GM19395 (cell line): ENCODE data around the gene NAA10.

Experiments used
- ATAC-seq: cut with Tn5 transposase; IDR thresholded peaks from one replicate; pipeline ENCODE4 v1.9.1; 2021; ENCODE audit warnings: mild to moderate bottlenecking, moderate library complexity; ENCODE audit not compliant: unreplicated experiment

NAA10 gene

DNA sequence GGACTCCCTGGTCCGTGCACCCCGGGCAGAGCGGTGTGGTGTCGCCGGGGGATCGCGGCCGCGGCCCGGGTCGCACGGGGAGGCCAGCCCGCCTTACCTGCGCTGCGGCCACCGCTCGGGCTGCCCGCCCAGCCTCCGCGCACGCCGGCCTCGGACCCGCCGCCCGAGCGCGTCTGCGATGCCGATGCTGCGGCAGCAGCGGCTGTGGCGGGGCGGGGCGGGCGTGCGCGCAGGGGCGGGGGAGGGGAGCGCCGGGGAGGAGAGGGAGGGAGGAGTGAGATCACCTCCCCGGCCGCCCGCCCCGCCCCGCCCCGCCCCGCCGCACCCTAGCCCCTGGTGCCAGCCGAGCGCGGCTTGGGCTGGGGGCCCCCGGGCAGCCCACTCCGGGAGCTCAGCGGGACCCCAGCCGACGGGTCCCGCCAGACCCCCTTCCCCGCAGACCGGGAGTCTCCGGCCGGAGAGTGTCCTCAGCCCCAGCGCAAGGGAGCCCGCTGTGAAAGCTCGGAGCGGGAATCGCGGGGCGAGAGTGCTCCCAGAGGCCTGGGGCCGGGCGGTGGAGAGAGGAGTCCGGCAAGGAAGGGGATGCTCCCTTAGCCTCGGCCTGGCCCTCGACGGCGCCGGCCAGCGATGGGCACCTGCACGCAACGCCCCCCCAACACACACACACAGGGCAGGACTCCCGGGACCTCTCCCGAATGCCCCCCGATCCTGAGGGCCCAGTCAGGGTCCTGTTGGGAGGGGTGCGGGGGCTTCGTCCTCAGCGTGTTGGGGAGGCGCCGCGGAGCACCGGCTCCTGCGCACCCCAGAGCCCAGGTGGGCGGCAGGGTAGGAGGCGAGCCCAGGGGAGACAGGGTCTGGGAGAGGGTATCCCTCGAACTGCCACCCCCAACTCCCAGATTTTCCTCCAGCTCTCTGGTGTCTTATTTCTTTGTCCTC, 48.6 kb downstream of the NAA10 start, which contains the start of gene L1CAM:
L1CAM (minus strand) TSS at position 206 of the 936 bp plus-strand sequence. CDS start 10,337 bp downstream, outside the sequence.
- ATAC-seq = no peak

DNA sequence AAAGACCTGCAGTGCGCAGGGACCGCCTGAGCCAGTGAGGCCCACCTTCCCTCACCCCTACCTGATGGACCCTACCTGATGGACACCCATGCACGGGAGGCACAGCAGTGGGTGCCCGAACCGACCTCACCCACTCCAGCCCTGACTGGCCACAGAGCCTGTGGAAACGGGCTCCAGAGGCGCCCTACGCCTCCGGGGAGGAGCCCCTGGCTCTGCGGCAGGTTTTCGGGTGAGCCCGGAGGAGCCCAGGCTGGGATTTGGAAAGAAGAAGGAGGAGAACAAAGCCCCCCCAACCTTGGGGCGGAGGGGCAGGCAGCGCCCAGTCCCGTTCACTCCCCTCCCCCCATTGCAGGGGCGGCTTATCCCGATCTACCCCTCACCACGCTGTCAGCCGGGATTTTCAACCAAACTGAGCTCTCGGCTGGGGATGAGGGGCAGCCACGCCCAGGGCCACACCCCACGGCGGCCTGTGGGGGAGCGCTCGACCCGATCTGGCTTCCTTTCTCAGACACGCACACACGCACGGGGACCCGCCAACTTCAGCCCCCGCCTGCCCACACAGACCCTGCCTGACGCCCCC, 49.5 kb downstream of the NAA10 start:
- ATAC-seq = no peak

DNA sequence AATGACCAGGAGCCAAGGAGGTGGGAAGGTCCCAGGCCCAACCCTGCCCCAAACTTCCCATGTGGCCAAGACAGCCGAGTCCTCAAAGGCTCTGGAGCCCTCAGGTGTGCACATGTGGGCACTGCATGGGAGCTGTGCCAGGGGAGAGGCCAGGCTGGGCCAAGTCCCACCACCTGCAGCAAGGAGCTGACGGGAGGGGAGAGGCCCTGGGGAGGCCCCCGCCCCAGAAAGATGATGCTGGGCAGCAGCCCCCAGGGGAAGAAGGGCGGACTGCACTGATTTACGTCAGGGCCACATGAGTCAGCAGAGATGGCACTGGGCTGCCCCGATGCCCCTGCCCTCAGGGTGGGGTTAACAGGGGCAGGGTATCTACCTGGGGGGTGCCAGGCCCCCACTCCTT, 50.2 kb downstream of the NAA10 start:
- ATAC-seq = no peak

DNA sequence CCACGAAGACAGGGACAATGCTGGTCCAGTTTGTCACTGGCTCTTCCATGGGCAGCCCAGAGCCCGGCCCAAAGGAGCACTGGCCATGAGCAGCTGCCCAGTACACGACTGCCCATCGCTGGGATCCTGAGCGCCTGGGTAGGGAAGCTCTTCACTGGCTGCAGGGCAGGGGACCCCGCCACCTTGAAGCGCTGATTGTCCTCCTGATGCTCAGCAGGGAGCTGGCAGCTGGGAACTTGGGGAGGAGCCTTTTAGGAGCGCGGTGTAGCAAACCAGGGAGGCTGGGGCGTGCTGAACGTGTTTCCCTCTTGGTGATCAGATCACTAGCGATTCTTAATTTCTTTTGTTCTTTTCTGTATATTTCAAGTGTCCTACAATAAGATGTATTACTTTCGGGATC, 50.7 kb downstream of the NAA10 start:
- no peak for ATAC-seq

DNA sequence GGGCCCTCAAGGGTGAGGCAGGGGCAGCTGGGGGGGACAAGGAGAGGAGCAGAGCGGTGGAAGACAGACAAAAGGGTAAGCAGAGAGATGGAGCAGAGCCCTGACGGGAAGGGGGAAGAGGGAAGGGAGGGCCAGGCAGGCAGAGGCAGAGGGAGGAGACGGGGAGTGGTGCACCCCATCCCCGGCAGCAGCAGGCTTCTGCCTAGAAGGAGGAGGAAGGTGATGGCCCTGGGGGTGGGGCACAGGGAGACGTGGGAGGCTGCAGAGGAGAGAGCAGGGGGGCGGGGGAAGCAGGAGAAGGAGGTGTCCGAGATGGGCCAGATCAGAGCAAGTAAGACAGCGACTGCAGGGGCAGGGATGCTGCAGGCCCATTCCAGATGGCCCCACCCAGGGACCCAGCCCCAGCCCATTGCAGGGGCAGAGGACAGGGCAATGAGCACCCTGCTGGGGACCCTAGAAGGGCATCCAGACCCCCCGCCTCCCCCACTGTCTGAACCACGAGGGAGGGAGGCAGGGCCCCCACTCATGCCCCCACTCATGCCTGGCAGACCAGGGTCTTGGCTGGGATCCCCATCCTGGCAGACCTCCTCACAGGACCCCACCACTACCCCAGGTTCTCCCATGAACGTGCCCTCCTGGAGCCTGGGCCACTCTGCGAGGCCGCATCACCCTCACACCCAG, 51.5 kb downstream of the NAA10 start:
- no peak for ATAC-seq

DNA sequence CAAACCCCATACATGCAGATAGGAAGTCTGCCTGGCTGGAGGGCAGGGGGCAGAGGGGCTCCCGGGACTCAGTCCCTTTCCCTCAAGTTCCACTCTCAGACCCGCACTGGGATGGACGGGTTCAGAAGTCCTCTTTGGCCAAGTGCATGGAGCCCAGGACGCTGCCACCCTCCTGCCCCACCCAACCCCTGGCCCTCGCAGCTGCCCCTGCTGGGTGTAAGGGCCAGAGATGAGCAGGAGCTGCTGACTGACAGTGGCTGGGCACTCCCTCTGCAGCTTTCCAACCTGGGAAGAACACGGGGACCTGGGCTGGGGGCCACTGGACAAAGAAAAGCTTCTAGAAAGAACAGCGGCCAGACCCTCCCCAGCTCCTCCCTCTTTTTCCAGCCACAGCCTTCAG, 52.3 kb downstream of the NAA10 start:
- ATAC-seq = no peak

DNA sequence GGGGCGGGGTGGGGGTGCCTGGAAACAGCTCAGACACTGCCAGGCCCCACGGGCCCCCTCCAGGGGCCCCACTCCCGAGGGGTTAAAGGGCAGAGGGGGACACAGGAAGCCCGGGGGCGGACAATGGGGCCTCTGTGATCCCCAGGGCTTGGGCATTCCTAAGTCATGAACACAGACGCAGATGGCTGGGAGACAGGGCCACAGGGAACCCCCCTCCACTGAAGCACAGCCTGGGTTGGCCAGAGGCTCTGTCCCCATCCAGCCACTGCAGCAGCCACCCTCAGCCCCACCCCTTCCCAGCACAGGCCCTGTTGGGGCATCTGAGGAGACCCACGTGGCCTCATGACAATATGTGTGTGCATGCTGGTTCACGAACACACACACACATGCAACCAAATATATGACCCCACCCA, 52.7 kb downstream of the NAA10 start:
- ATAC-seq = no peak

DNA sequence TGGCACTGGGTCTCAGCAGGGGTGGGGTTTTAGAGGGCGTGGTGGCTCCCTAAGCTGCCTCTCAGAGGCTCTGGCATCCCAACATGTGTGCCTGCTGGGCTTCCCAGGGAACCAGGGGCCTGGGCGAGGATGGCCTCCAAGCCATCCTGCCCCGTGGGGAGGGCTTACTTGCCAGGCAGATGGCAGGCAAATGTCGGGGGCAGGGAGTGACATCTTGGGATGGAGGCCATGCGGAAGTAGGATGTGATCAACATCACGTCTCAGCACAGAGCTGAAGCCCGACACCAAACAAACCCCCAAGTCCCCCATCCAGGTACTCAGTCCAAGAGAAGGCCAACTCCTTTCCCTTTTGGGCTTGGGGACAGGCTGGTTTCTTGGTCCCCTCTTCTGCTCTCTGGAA, 53.6 kb downstream of the NAA10 start:
- no peak for ATAC-seq

DNA sequence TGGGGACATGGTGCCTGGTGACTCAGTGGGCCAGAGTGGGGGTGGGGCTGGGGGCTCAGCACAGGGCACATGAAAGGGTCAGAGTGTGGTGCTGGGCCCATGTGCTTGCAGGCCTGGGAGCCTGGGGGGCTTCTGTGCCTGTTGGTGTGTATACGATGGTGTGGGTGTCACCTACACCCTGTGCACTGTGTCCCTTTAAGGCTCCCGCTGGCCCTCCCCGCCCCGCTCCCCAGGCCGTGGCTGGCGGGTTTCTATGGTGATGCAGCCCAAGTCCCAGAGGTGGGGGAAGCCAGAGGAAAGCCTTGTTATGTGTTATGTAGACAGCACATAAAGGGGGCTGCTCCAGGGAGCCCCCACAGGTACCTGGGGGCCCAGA, 54.4 kb downstream of the NAA10 start:
- ATAC-seq = no peak

DNA sequence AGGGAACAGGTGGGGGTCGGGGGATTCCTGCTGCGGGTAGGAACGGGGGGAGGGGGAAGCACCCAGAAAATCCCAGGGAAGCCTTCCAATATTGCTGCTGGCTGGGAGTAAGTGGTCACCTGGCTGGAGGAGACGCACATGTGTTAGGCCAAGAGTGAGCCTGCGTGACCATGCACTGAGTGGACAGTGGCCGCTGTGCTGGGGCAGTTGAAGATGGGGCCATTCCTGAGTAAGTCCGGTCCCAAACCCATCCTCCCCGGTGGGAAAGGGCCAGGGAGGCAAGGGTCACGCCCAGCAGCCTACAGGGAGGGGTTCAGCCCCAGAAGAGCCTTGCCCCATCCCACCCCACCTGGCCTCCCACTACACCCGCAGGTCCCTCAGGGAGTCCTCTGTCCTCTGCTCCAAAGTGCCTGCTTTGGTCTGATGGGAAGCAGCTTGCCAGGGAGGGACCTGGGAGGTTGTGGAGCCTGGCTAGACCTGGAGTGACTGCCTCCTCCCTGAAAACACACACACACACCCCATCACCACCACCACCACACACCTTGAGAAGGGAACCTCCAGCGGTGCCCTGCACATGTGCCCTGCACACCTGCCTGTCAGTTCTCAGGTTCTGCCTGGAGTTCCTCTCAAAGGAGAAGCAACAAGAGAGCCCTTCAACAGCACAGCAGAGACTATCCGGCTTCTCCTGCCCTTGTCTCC, 54.9 kb downstream of the NAA10 start:
- ATAC-seq = no peak
